ENCODE measurements around the gene PRPF31. TPM values are rescaled to one million over a fixed set of nuclear protein-coding genes. Genes with fewer than 3 reads are reported as not detected.

PRPF31 gene
- total and polyA plus RNA-seq, 2 of the 4 experiments (the other 2 are of a cell fraction) = 65.4 to 66.1 TPM

GRCh38 chr19:54156490-54156889, 40.9 kb downstream of the PRPF31 start:
- BruUV-seq (replicated peaks) = no TSS peak
- no peak overlapping the region for H3K56ac ChIP-seq (ENCODE audit: extremely low read depth, insufficient read depth, low read length)
- ATAC-seq (ENCODE audit: low read depth) (no peak), DNase-seq (no peak)
- dilution Hi-C loops (cut with HindIII; ENCODE audit: low sequenced_read_pairs, unreplicated experiment) (no loop called here), in situ Hi-C loops (cut with MboI; ENCODE audit: low sequenced_read_pairs) (no loop called here), intact Hi-C loops (cut with micrococcal nuclease) (loop anchor here (5.0 kb wide), 1 partner anchor 1126 kb away; the partner anchor contains the start of genes BRSK1 and HSPBP1)
- no peak overlapping the region for H2BK120ac ChIP-seq (ENCODE audit: low read depth, low read length)
- no peak overlapping the region for H3K23ac ChIP-seq (ENCODE audit: low read depth, low read length)
- H3K36me3 ChIP-seq (ENCODE audit: control insufficient read depth, insufficient read depth, low read length) = peaks cover 52% of the 10 kb centered on the region
- no peak overlapping the region for H2AK9ac ChIP-seq (replicated peaks; ENCODE audit: low read depth, low read length, poor library complexity)
- H2AK5ac ChIP-seq (ENCODE audit: low read depth, low read length) = no peak overlapping the region
- TF ChIP-seq SMC3 (IDR thresholded peaks at IDR 0.05; ENCODE audit: low read depth, low read length) = no peak
- no peak for TF ChIP-seq MAZ (IDR thresholded peaks at IDR 0.05; ENCODE audit: borderline replicate concordance, low read depth, low read length)
- TF ChIP-seq POLR2A (IDR thresholded peaks at IDR 0.05; ENCODE audit: low read depth, low read length) = 0 out of 2 replicates have a peak, but pooled peaks have one; percentile 5
- no peak for TF ChIP-seq RAD21 (IDR thresholded peaks at IDR 0.05; ENCODE audit: low read length)
- H4K8ac ChIP-seq (ENCODE audit: low read depth in 2 of 2, low read length in 2 of 2) = no peak overlapping the region
- H3K14ac ChIP-seq (replicated peaks; ENCODE audit: low read depth, low read length) = no peak overlapping the region
- H3K4me3 ChIP-seq (ENCODE audit: insufficient read depth, low read depth, low read length) = no peak overlapping the region
- peaks cover 7% of the 10 kb centered on the region; the same call in 1 of the 2 replicates for H4K20me1 ChIP-seq (ENCODE audit: insufficient read depth, low read length)
- no peak overlapping the region for H2AFZ ChIP-seq (replicated peaks; ENCODE audit: low read length, poor library complexity)
- no peak overlapping the region for H2BK20ac ChIP-seq (ENCODE audit: low read depth, low read length)
- no peak overlapping the region for H3K4me2 ChIP-seq (ENCODE audit: low read depth, low read length)
- H3K9ac ChIP-seq (ENCODE audit: low read depth, low read length) = no peak overlapping the region
- H3K4ac ChIP-seq (ENCODE audit: low read depth, low read length) = no peak overlapping the region
- POLR2A ChIA-PET (ENCODE audit: unreplicated experiment) = no interaction called here
- peaks cover 10 to 36% of the 10 kb centered on the region in 2 experiments; a peak in 3 of 4 replicates for H3K79me1 ChIP-seq (ENCODE audit: low read depth in 1 of 2, low read length in 2 of 2)
- no peak overlapping the region for H3K27ac ChIP-seq (ENCODE audit: insufficient read depth, low read length)
- H2BK5ac ChIP-seq (ENCODE audit: low read depth, low read length, poor library complexity, severe bottlenecking) = no peak overlapping the region
- no peaks in the 10 kb centered on the region; the same call in 1 of the 2 replicates for H3K9me1 ChIP-seq (ENCODE audit: insufficient read depth, low read length)
- H4K5ac ChIP-seq (ENCODE audit: low read depth, low read length) = no peak overlapping the region
- no peak overlapping the region for H4K91ac ChIP-seq (ENCODE audit: insufficient read depth, low read depth, low read length)
- no peak overlapping the region for H2BK15ac ChIP-seq (ENCODE audit: low read depth, low read length)
- H3K27me3 ChIP-seq (ENCODE audit: control insufficient read depth, insufficient read depth, low read length) = no peaks in the 10 kb centered on the region
- peaks cover 11% of the 10 kb centered on the region for H3K4me1 ChIP-seq (ENCODE audit: control insufficient read depth, insufficient read depth, low read length)
- CTCF ChIA-PET = no interaction called here
- H3K18ac ChIP-seq (ENCODE audit: low read depth, low read length) = no peak overlapping the region
- 100% methylated on average over 2 of the region's 11 CpGs; no CpG with 5 or more reads in 1 of the 2 experiments for WGBS, 2 experiments (ENCODE audit: extremely low coverage in 2 of 2, insufficient read length in 1 of 2)
- H3K9me3 ChIP-seq (ENCODE audit: control insufficient read depth, insufficient read depth, low read length) = no peaks in the 10 kb centered on the region
